Skin epidermis (tissue), 12 donors: ENCODE results near the gene PRKAR2B.

Experiments used
- H3K27ac ChIP-seq, 21 experiments: fragments of 200-600 bp; sonication (generic) in 11 of 21; one replicate each; pipeline ENCODE4 v1.5.0; 2020; ENCODE audit warnings: mild to moderate bottlenecking in 3 of 21, inconsistent platforms in 2 of 21, moderate library complexity in 2 of 21
- H3K4me3 ChIP-seq, 7 experiments: fragments of 200-600 bp; sonication (generic) in 2 of 7; one replicate each; pipeline ENCODE4 v1.5.0; 2020; ENCODE audit warnings: inconsistent platforms in 2 of 7, mild to moderate bottlenecking in 2 of 7, moderate library complexity in 1 of 7

The PRKAR2B gene

GRCh38 chr7:107169120-107170050, 124.9 kb downstream of the PRKAR2B start:
- Histone ChIP-seq H3K4me3 (peak overlapping the region; percentile 92 to 98 (median 94)), H3K27ac (peak overlapping the region; percentile 90 to 100 (median 98))

GRCh38 chr7:107170051-107170915, 125.8 kb downstream of the PRKAR2B start:
- Histone ChIP-seq H3K27ac (peak overlapping the region in 20 of 21 experiments; percentile 90 to 100 (median 98)), H3K4me3 (peak overlapping the region; percentile 92 to 98 (median 94))

- H3K27ac ChIP-seq: no peak overlapping the region
- no peak overlapping the region for H3K4me3 ChIP-seq
Measured at GRCh38 chr7:107171496-107171895, 127.0 kb downstream of the PRKAR2B start.

DNA sequence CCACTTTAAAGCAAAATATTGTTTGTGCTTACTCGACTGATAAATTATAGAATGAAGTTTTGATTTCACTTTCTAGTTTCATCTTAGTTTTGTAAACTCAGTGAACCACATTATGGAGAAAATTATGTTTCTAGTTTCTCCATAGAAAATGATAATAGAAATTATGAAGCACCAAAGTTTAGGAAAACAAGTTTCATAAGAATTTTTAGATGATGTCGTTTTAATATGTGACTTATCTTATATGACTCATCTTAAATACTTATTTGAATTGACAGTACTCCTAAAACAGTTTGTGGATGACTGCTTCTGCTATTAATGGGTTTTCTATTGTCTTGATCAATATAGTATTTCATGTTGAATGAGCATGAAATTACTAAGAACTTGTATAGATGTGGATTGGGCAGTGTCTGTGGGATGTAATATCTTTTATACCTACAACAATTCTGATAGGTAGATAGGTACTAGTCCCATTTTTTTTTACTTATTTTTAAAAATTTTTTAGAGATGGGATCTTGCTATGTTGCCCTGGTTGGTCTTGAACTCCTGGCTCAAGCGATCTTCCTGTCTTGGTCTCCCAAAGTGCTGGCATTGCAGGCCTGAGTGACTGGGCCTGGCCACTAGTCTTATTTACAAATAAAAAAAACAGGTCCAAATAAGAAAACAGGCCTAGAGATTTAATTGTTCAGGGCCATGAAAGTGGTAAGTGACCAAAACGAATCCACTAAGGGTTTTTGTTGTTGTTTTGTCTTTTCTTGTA, 127.9 kb downstream of the PRKAR2B start:
- H3K27ac ChIP-seq: peak overlapping the region in 1 of 21 experiments; percentile 56

GRCh38 chr7:107173191-107173590, 128.7 kb downstream of the PRKAR2B start:
- Histone ChIP-seq H3K27ac (peak overlapping the region in 1 of 21 experiments; percentile 56), H3K4me3 (no peak overlapping the region)

More for the DNA sequence above, 127.9 kb downstream of the PRKAR2B start:
- no peak overlapping the region for H3K4me3 ChIP-seq

DNA sequence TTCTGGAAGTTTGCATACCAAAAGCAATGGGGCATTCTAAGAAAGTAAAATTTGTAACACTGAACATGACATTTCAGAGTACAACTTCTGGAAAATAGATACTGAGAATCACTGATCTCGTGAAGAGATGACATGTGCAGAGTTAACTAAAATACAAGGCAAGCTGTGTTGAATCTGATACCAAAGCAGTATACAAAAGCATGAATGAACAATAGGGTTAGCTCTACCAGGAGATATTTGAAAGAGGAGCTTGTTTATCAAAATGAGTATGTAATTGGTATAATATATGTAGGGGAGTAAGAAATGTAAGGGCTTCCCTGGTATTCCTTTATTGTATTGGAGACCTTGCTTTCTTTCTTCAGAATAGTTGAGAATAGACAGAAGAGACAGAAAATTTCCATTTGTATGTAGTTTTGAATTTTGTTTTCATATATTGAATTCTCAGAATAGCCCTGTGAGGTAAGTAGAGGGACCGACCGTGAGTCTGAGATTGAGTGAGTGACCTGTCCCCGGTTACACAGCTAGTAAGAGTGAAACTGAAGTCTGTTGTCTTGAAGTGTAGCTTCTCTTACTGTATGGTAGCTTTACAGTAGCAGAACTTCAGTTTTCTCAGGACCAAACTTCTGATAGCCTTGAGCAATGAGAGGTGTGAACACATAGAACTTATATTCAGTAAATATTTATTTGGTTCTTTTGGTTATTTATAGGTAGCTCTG, 129.3 kb downstream of the PRKAR2B start:
- Histone ChIP-seq H3K27ac (peak overlapping the region in 1 of 21 experiments; percentile 56), H3K4me3 (no peak overlapping the region)

- no peak overlapping the region for H3K4me3 ChIP-seq
- peak overlapping the region in 1 of 21 experiments; percentile 8 for H3K27ac ChIP-seq
Measured at GRCh38 chr7:107179326-107180164, 135.0 kb downstream of the PRKAR2B start.

GRCh38 chr7:107180378-107180777, 135.9 kb downstream of the PRKAR2B start:
- Histone ChIP-seq H3K4me3 (no peak overlapping the region), H3K27ac (peak overlapping the region in 1 of 21 experiments; percentile 19)

GRCh38 chr7:107181172-107181571, 136.7 kb downstream of the PRKAR2B start:
- Histone ChIP-seq H3K27ac (peak overlapping the region in 1 of 21 experiments; percentile 14), H3K4me3 (no peak overlapping the region)

DNA sequence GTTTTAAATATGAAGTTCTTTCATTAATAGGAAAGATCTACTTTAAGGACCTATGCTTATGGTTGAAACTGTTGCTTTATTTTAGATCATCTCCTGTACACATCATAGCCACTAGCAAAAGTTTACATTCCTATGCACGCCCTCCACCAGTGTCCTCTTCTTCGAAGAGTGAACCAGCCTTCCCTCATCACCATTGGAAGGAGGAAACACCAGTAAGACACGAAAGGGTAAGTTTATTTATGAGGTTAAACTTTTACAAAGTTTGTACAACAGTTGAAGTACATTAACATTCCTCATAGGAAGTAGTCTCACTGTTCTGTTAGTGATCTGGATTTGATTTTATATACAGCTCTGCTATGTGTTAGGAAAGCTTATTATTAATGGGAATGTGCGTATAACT, 141.2 kb downstream of the PRKAR2B start:
- Histone ChIP-seq H3K4me3 (no peak overlapping the region), H3K27ac (no peak overlapping the region)

GRCh38 chr7:107186240-107186639, 141.7 kb downstream of the PRKAR2B start:
- no peak overlapping the region for H3K4me3 ChIP-seq
- no peak overlapping the region for H3K27ac ChIP-seq

DNA sequence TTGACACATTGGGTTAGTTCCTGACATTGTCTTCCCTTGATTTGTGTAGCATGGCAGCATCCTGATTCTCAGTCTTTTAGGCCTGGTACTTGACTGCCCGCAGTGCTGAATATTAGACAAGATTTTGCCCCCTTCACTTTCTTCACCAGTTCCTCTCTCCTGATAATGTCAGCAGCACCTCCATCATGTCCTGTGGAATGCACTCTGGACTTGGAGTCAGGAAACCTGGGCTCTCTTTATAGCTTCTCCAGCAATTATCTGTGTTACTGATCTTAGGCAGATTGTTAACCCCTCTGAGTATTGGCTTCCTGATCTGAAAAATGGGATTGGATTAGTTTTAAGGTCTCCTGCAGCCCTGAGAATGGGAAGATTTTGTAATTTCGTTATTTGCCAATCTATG, 143.3 kb downstream of the PRKAR2B start:
- H3K27ac ChIP-seq: no peak overlapping the region
- no peak overlapping the region for H3K4me3 ChIP-seq

DNA sequence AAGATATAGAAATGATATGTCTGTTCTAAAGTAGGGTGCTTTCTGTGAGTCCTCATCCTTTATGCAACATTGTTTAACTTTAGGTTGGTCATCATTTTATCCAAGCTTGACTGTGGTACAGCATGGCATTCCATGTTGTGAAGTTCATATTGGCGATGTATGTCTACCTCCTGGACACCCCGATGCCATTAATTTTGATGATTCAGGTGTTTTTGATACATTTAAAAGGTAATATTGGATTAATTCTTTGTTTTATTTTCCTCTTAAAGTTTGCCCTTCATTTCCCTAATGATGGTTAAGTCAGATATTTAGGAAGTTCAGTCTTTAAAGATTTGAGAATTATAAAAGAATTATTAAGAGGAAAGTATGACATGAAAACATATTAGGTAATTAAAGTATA, 145.6 kb downstream of the PRKAR2B start:
- Histone ChIP-seq H3K27ac (no peak overlapping the region), H3K4me3 (no peak overlapping the region)

DNA sequence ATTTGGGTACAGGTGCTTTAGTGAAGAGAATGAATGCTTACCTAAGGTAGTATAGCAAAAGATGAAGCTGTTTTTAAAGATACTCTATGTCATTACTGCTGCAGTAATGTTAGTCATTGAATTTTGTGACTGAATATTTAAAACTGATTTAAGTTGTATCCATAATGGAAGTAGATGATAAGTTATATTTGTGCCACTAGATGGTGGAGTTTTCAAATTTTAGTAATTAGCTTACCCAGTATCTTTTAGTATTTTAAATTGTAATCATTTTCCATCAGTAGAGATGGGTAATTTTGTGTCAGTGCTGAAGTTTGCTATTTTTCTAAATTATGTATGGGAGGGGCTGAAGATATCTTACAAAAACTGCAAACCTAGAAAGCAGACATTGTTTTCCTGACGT, 149.5 kb downstream of the PRKAR2B start:
- Histone ChIP-seq H3K4me3 (no peak overlapping the region), H3K27ac (no peak overlapping the region)

DNA sequence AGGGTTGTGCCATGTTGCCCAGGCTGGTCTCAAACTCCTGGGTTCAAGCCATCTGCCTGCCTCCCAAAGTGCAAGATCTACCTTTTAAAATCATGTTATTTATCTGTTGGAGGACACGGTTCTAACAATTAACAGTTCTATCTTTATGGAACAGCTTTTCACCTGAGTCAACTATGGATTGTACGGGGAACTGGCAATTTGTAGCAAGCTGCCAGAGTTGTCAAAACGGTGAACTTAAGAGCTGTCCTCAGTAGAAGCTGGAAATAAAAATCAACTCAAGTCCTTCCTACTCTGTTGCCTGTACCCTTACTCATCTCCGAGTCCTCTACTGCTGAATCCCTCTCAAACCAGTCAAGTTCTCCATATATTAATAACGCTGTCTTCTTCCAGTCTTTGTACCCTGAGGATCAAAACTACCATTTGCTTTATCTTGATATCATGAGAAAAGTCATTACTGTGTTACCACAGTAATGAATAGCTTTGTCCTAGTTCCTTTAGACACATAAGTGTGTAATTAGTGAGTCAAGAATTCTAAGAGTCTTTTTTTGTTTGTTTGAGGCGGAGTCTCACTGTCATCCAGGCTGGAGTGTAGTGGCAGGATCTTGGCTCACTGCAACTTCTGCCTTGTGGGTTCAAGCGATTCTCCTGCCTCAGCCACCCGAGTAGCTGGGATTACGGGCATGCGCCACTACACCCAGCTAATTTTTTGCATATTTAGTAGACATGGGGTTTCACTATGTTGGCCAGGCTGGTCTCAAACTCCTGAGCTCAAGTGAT, 152.5 kb downstream of the PRKAR2B start:
- H3K4me3 ChIP-seq: no peak overlapping the region
- H3K27ac ChIP-seq: no peak overlapping the region

- Histone ChIP-seq H3K4me3 (no peak overlapping the region), H3K27ac (peak overlapping the region in 1 of 21 experiments; percentile 29)
Measured at GRCh38 chr7:107201795-107202450, 157.4 kb downstream of the PRKAR2B start.

DNA sequence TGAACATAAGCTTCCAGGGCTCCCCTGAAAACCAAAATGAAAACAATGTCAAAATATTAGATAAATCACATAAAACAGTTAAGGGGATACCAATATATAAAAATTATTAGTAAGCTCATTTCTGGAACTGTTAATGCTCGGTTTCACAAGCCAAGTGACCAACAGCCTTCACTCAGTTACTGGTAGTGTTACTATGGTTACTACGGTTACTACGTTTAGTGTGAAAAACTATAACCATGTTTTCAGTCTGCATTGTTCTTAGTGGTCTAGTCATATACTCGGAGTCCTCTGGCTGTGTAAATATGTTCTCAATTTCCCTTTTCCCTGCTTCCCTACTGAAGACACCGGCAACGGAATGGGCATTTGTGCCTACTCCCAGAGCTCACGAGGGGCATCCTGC, 159.1 kb downstream of the PRKAR2B start:
- Histone ChIP-seq H3K4me3 (no peak overlapping the region), H3K27ac (no peak overlapping the region)
